HCT116 (cell line): ENCODE measurements around the gene GRAMD1C.

ENCODE experiments used
- CBX3 ChIP-seq: IDR thresholded peaks from 2 replicates; pipeline ENCODE4 v1.6.1; 2012; ENCODE audit warnings: low read depth
- CTCF ChIP-seq, 3 experiments: fragments of 200-600 bp in 1 of 3; sonication (generic) in 1 of 3; IDR thresholded peaks in 2 of 3; conservative IDR thresholded peaks in 1 of 3; 2 replicates each; pipeline ENCODE4 v1.5.1; 2012 to 2017; ENCODE audit warnings: low read depth in 2 of 3, low read length in 2 of 3, antibody characterized with exemption in 1 of 3, borderline replicate concordance in 1 of 3, control low read depth in 1 of 3, mild to moderate bottlenecking in 1 of 3, mixed read lengths in 1 of 3, mixed run types in 1 of 3, moderate library complexity in 1 of 3; ENCODE audit not compliant: insufficient read depth in 1 of 3
- EGR1 ChIP-seq: IDR thresholded peaks from 2 replicates; pipeline ENCODE4 v1.6.1; 2012; ENCODE audit warnings: low read depth
- ELF1 ChIP-seq: IDR thresholded peaks from 2 replicates; pipeline ENCODE4 v1.6.1; 2012; ENCODE audit warnings: low read depth, borderline replicate concordance
- EZH2 ChIP-seq: fragments of 200-600 bp; sonication (generic); IDR thresholded peaks from 2 replicates; pipeline ENCODE4 v1.6.1; 2017; ENCODE audit warnings: antibody characterized with exemption, mixed run types
- EZH2phosphoT487 ChIP-seq: fragments of 200-600 bp; IDR thresholded peaks from 2 replicates; pipeline ENCODE4 v1.6.1; 2018; ENCODE audit warnings: antibody characterized with exemption, borderline replicate concordance
- MAX ChIP-seq: IDR thresholded peaks from 2 replicates; pipeline ENCODE4 v1.6.1; 2012
- POLR2A ChIP-seq: IDR thresholded peaks from 2 replicates; pipeline ENCODE4 v1.7.0; 2011; ENCODE audit warnings: borderline replicate concordance; ENCODE audit not compliant: insufficient read depth, insufficient read length; ENCODE audit errors: extremely low read depth
- POLR2AphosphoS5 ChIP-seq: IDR thresholded peaks from 2 replicates; pipeline ENCODE4 v1.6.1; 2011; ENCODE audit warnings: mild to moderate bottlenecking, low read depth, low read length, moderate library complexity
- RAD21 ChIP-seq: IDR thresholded peaks from 2 replicates; pipeline ENCODE4 v1.6.1; 2012; ENCODE audit warnings: low read depth, mild to moderate bottlenecking
- REST ChIP-seq: IDR thresholded peaks from 2 replicates; pipeline ENCODE4 v1.6.1; 2012; ENCODE audit warnings: low read depth
- TCF7L2 ChIP-seq: IDR thresholded peaks from 2 replicates; pipeline ENCODE4 v1.7.0; 2011; ENCODE audit warnings: borderline replicate concordance, inconsistent platforms; ENCODE audit not compliant: insufficient read depth, insufficient read length; ENCODE audit errors: extremely low read depth

- TF ChIP-seq CTCF (IDR thresholded peaks at IDR 0.05 in 2 of 3, conservative IDR thresholded peaks at IDR 0.05 in 1 of 3; ENCODE audit: borderline replicate concordance in 1 of 3, insufficient read depth in 1 of 3, low read depth in 2 of 3, low read length in 2 of 3) (no peak), MAX (no peak), ELF1 (no peak), CBX3 (no peak), EZH2 (no peak), TCF7L2 (no peak), POLR2AphosphoS5 (no peak), EGR1 (no peak), POLR2A (no peak), EZH2phosphoT487 (no peak), RAD21 (no peak), REST (no peak)
Observed at GRCh38 chr3:113839551-113839950, 963 bp downstream of the GRAMD1C start.
